NCI-H2107 treated with DMSO at 0.1 percent for 48 hours (cell line): Measurements from ENCODE around the gene DCDC2C.
A peak's percentile ranks its signal among the peaks of the same experiment; 100 is the strongest.
"Not testable (repeated sequence)": the region's sequence is repeated elsewhere in the genome, so short reads cannot be mapped to it uniquely, and the experiment has no call there.

Experiments used
- DNase-seq: peaks from one replicate; lab custom pipeline; 2025; ENCODE audit not compliant: unreplicated experiment; lab: John Stamatoyannopoulos, UW

Gene DCDC2C

DNA sequence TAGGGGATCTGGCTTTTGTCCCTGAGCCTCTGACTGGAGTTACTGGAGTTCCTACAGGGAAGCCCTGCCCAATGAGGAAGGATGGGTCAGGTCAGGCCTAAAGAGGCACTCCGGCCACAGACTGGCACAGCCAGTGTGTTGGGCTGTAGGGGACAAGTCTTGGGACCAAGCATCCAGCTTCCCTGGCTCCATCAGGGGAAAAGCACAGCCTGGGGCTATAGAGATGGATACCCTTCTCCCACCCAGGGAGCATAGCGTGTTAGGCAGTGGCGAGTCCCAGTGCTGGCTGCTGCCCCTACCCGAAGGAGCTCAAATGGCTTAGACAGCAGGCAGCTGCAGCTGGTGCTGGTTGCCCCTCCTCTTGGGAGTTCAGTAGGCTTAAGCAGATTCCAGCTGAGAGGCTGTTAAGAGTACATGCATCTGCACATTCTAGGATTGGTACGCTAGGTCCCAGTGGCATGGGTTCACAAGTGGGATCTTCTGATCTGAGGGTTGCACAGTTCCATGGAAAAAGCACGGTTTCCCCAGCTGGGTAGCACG is 111.4 kb downstream of the DCDC2C start:
- DNase-seq: no peak

DNA sequence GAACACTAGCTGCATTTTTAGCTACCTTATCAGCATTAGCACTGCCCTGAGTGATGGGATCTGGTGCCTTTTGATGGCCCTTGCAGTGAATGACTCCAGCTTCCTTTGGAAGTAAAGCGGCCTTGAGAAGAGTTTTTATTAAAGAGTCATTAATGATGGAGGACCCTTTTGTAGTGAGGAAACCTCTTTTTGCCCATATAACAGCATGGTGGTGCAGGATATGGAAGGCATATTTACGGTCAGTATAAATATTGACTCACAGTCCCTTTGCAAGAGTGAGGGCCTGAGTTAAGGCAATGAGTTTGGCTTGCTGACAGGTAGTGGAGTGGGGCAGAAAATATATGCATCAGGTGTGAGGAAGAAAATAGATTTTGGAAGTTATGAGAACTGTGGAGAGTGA is 113.8 kb downstream of the DCDC2C start:
- not testable (repeated sequence) for DNase-seq

DNA sequence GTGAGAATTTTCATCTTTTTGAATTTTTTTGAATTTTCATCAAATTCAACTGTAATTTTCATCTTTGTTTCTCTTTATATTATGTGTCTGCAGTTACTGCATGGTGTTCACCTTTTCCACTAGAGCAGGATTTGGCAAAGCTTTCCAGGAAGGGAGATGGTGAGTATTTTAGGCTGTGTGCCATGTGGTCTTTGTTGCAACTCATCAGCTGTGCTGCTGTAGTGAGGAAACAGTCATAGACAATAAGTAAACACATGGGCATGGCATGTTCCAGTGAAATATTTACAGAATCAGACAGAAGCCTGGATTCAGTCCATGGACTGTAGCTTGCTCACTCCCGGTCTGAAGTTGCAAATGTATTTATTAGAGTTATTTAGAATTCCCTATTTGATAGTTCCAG is 120.4 kb downstream of the DCDC2C start:
- DNase-seq: no peak

DNA sequence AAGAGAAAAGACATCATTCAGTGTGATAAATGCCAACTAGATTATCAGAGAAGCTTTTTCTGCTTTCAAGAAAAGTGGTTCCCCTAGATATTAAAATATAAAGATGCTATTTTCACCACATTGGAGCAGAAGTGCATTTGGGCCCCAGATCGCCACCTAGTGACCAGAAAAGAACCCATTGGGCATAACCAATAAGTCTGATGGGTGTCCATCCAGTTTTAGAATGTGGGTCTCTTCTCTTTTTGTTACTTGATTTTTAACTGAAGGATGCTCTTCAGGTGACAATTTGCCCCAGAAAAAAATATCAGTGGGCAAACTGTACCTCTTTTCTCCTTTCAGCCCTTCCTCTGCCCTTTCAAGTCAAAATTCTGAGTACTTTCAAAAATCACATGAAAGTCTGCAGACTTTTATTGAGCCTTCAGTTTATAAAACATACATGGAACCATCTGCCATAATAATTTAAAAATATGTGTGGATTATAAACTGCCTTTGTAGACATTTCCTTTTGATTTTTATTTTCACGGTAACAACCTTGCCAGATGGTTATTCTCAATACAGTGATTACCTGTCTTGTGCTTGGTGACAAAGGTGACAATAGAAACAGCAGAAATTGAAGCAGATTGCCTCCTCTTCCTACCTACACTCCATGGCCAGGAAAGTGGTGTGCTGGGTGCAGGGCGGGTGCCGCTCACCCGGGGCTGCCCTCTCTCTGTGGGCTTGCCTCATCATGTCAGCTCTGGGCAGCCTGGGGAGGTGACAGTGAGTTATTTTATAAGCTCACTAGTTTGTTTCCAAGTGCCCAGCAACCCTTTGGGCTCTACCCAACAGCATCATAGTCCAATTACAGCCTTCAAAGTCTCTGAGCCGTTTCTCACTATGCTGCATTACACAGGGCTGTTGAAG is 124.5 kb downstream of the DCDC2C start:
- DNase-seq: peak; percentile 29

- DNase-seq: no peak
Observed at GRCh38 chr2:3830796-3831195, 127.4 kb downstream of the DCDC2C start.

DNA sequence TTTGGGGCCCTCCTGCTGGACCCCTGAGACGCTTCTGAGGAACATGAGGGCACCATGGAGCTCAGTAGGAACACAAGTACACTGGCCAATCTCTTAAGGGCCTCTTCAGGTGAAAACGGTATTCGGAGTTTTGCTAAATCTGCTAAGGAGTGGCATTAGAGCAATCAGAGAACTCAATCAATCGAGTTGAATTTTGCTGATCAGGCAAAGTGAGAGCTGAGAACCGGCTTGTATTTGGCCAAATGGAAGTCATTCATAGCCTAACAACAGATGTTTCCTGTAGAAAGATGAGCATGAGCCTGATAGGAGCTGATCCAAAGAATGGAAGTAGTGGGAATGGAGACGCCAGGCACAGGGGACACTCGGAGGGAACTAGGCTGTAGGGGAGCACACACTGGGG is 133.7 kb downstream of the DCDC2C start:
- DNase-seq: no peak

GRCh38 chr2:3838348-3838747 is 135.0 kb downstream of the DCDC2C start:
- no peak for DNase-seq

DNA sequence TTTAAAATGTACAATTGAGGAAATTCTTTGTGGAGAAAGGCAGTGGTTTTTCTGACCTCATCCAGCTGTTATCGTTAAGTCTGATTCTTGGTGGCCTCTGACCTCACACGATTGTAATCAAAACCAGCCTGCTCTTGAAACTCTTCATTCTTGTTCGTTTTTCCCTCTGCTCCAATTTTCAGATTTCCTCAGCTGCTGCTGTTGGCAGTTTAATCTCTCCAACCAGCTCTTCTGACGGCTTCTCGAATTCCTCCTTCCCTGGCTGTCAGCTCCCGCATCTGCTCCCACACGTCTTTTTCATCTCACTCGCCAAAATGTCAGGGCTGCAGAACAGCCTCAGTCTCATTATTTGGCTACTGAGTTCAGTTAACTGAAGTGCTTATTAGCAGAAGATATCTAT is 136.1 kb downstream of the DCDC2C start:
- DNase-seq: peak; percentile 78

GRCh38 chr2:3840611-3841155 is 137.3 kb downstream of the DCDC2C start:
- DNase-seq: no peak

GRCh38 chr2:3847397-3848052 is 144.2 kb downstream of the DCDC2C start:
- DNase-seq: no peak

DNA sequence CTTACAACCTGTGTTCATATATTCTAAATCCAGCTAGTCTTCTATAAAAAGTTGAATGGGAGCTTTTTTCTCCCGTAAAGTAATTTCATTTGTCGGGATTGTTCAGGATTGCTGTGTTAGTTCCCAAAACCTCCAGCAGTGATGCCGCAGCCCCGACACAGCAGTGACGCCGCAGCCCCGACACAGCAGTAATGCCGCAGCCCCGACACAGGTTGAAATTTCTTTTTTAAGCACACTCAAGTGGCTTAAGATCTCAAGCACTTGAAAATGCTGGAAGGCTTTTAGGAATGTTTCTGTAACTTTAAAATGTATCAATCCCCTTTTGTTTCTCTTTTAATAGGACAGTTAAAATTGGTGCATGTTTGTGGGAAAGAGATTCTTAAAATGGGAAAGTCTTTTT is 145.4 kb downstream of the DCDC2C start:
- no peak for DNase-seq

DNA sequence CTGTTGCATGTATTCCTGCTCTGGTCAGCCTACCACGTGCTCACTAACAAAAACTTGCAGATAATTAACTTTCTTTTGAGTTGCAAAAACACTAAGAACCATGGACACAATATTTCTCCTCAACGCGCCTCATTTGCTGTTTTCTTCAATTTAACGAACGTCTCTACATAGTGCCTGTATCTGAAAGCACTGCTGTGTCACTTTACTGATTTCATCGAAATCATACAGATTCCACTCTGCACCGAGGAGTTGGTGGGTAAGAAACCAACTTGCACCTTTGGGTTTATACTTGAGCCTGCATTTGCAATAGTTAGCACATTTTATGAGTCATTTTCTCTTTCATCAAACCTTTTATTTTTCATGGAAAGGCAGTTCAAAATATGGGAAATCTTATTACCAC is 145.8 kb downstream of the DCDC2C start:
- DNase-seq: no peak

GRCh38 chr2:3857576-3857975 is 154.2 kb downstream of the DCDC2C start:
- DNase-seq: no peak

DNA sequence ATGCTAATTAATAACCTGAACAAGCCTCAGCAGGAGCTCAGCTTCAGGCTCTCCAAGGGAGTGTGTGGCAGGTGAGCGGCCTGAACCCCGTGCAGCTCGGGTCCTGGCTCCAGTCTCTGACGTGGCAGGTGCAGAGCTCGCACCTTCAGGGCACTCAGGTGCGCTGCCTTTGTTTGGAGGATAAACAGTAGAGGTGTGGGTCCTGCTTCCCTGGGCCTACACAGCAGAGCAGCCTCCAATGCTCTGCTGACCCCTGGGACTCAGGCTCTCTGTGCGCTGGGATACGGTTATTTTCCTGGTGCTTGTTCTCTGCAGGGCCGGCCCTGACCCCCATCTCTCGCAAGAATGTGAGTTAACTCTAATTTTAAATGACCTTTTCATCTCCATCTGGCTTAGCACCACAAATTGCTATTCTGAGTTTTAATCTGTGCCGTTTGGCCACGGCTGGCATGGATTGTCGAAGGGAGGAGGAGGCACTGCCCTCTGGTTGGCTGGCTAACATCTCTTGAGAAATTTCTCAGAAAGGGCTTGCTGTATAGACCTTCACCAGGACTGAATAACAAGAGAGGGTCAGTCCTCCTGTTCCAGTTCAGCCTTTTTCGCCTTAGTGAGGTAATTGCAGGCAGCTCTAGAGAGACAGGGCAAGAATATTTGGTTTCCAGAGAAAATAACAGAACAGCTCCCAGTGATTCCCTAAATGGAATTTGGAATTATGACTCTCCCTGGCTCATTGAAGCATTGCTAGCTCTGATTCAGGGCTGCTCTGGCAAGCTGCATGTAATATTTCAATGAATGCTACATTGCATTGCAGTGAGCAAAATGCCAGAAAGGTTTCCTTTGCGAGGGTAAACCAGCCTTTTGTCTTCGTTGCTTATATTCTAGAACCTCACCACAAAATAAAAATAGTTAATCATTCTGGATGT is 161.8 kb downstream of the DCDC2C start:
- DNase-seq: peak; percentile 33

DNA sequence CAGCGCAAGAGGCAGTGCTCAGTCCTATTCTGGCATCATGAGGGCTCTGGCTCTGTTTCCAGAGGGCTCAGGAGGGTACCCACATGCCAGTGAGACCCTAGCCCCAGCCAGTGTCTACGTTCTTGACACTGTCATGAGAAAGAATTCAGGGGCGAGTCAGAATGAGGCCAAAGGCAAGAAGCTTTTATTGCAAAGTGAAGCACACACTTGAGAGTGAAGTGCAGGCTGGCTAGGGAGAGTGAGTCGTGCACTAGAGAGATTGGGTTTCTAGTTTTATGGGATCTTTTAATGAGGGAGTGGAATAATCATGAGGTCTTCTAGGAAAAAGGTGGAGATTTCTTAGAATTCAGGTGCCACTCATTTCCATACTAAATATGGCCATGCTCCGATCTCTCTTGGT is 164.1 kb downstream of the DCDC2C start:
- DNase-seq: peak; percentile 67

DNA sequence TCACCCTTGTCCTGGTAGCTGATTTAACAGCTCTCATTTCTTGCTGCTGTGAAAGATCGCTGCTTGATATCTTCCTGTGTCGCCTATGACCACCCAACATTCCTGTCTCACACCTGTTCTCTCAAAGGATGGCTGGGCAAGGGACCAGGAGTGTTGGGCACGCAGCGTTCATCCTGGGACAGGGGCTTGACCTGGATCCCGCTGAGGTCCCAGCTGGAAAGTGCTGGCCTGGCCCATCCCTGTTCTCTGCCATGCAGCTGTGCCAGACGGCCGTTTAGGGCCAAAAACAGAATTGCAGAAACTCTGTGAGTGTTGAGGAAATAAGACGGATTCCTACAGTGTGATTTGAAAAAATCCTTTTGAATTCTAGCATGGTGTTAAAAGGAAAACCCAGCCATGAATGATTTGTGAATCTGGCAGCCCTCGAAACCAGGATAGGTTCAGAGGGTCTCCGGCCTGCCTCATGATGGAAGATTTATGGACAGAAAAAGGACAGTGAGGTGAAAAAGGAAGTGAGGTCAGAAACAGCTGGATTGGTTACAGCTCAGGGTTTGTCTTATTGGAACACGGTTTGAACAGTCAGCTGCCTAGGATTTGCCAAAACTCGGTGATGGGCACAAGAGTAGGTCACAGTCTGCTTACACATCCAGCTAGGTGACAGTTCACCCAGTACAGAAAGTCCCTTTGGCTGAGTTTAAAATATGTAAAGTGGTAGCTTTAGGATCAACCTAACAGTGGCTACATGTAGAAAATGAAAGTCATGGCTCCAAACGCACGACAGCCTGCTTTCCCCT is 164.8 kb downstream of the DCDC2C start:
- DNase-seq: no peak

DNA sequence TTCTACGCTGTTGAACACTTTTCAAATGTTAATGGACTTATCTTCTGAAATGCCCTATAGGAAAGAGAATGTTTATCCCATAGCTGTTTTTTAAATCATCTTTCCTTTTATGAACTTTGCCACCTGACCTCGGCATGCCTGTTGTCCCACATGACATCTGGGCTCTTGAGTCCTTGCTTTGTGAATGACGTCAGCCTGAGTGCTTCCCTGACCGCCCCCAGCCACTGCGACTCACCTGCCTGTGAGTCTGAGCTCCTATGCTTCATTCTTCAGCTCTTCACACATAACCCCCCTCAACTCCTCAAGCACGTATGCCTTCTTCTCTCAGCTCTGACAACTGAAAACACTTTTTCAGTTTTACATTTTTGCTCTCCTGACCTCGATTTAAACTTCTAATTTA is 166.8 kb downstream of the DCDC2C start:
- DNase-seq: no peak

DNA sequence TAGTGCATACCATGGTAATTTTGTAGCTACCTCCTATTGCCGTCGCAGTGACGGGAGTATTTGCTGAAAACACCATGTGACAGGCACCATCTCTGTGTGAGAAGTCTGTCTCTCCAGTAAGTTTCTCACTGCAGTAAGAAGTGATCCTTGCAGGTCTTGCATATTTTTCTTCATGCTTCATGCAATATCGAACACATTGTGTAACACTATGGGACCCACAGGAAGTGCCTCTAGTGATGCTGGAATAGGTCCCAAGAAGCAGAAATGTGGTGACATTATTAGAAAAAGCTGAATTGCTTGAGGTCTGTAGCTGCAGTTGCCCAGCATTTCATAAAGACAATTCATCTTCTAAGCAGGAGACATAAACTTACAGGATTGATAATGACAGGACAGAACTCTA is 167.6 kb downstream of the DCDC2C start:
- no peak for DNase-seq

DNA sequence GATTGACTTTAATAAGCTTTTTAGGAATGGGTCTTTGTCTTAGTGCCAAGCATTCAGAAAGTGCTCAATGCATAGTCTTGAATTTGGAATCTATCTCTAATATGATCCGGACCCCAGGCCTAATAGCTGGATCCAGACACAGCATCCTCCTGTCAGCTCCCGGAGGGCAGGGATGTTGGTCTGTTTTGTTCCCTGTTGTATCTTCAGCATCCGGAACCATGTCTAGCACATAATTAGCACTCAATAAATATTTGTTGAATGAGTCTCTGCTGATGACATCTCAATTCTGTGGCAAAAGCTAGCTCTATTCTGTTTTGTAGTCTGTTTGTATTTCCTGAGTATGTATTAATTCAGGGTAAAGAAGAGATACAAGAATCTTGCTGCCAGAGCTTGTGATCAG is 169.1 kb downstream of the DCDC2C start:
- DNase-seq: no peak

- no peak for DNase-seq
Observed at GRCh38 chr2:3873899-3874298, 170.5 kb downstream of the DCDC2C start.
